RWPE1 (cell line): ENCODE results near the gene C22orf15.

Experiments used
- CTCF ChIA-PET: fragments of 350-600 bp; sonication (Branson Sonifier 250); formaldehyde crosslinking; extraction: SDS; loops from one replicate; lab custom pipeline; 2021; lab: Yijun Ruan, JAX
- POLR2A ChIA-PET: fragments of 400-600 bp; formaldehyde crosslinking; extraction: SDS; loops from one replicate; lab custom pipeline; 2020; ENCODE audit warnings: antibody characterized with exemption; ENCODE audit not compliant: low non-redundant PET; lab: Yijun Ruan, JAX
- DNase-seq: peaks from one replicate; pipeline ENCODE4 v3.0.0; 2012; ENCODE audit warnings: low spot score
- H3K27ac ChIP-seq: fragments of 450-650 bp; 2 replicates; pipeline ENCODE4 v1.5.1; 2017
- CTCF ChIP-seq: fragments of 450-650 bp; conservative IDR thresholded peaks from 2 replicates; pipeline ENCODE4 v1.5.1; 2017; ENCODE audit warnings: low read depth, mild to moderate bottlenecking

C22orf15 gene

DNA sequence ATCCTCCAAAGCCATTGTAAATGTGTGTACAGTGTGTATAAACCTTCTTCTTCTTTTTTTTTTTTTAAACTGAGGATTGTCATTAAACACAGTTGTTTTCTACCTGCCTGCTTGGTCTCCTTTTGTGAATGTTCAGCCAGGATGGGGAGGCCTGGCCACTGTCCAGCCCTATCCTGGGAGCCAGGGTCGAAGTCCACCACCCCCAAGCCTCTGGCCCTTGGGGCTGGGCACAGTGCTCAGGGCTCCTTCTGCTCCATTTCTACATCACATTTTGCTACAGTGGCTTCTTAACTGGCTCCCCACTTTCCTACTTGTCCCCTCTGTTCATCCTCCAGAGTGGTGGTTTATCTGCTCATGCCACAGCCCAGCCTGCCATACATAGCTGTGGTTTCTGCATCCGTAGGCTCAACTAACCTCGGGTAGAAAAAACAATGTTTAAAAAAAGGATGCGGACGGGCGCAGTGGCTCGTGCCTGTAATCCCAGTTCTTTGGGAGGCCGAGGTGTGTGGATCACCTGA lies 21.5 kb downstream of the C22orf15 start:
- TF ChIP-seq CTCF = no peak
- ChIA-PET CTCF (no interaction called here), POLR2A (no interaction called here)
- no peak for DNase-seq
- peak overlapping the region; percentile 23; the same call in 1 of the 2 replicates for H3K27ac ChIP-seq

GRCh38 chr22:23786261-23786710 lies 23.5 kb downstream of the C22orf15 start:
- ChIA-PET CTCF (interaction anchor here (1.1 kb wide), 1 partner anchor 22 kb away, joined by 3 read pairs; no protein-coding TSS in a partner anchor), POLR2A (no interaction called here)
- H3K27ac ChIP-seq = peak overlapping the region; percentile 98
- no peak for TF ChIP-seq CTCF
- no peak for DNase-seq

DNA sequence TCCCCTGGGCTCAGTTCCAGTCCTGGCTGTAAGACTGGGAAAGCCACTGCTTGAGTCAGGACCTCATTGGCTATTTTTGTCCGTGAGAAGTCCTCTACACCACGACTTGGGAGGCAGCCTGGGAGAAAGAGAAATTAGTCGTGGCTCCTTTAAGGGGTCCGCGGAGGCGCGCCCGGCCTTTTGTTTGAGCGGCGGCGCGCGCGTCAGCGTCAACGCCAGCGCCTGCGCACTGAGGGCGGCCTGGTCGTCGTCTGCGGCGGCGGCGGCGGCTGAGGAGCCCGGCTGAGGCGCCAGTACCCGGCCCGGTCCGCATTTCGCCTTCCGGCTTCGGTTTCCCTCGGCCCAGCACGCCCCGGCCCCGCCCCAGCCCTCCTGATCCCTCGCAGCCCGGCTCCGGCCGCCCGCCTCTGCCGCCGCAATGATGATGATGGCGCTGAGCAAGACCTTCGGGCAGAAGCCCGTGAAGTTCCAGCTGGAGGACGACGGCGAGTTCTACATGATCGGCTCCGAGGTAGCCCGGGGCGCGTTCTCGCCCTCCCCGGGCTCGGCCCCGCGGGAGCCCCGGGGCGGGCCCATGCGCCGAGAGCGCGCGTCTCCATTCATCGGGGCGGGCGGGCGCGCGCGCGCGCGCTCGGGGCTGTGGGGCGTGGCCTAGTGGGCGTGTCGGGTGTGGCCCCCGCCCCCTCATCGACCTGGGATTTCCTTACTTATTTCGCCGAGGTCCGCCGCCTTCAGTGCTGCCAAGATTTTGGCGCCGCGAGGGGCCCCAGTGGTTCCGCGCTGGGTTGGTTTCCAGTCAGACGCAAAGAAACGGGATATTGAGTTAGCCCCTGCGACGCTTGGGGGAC lies 24.2 kb downstream of the C22orf15 start, which contains the start of gene SMARCB1:
Gene SMARCB1, plus strand, starts transcription at position 215 of the 848 bp plus-strand sequence. Its CDS starts 204 bp downstream, at position 419.
- no peak for TF ChIP-seq CTCF
- peak; percentile 92 for DNase-seq
- ChIA-PET POLR2A (no interaction called here), CTCF (interaction anchor here (1.1 kb wide), 1 partner anchor 23 kb away, joined by 3 read pairs; no protein-coding TSS in a partner anchor)
- peak within 1 kb of the TSS; percentile 98 for H3K27ac ChIP-seq

- TF ChIP-seq CTCF = no peak
- DNase-seq = no peak
- CTCF ChIA-PET = no interaction called here
- POLR2A ChIA-PET = no interaction called here
- peak overlapping the region; percentile 98 for H3K27ac ChIP-seq
Observed at GRCh38 chr22:23787600-23787896, 24.8 kb downstream of the C22orf15 start.

- TF ChIP-seq CTCF = no peak
- ChIA-PET POLR2A (no interaction called here), CTCF (no interaction called here)
- H3K27ac ChIP-seq = peak overlapping the region; percentile 98; the same call in 1 of the 2 replicates
- DNase-seq = no peak
Observed at GRCh38 chr22:23787910-23788309, 25.1 kb downstream of the C22orf15 start.

- ChIA-PET CTCF (interaction anchor here (0.6 to 2.0 kb wide), 2 partner anchors 22 to 498 kb away, joined by 3 to 7 read pairs; partner anchors contain the start of gene CHCHD10), POLR2A (no interaction called here)
- TF ChIP-seq CTCF = no peak
- no peak overlapping the region for H3K27ac ChIP-seq
- no peak for DNase-seq
Observed at GRCh38 chr22:23789121-23789520, 26.3 kb downstream of the C22orf15 start.
